Fibroblast of skin of left quadriceps (primary cell): ENCODE data around the gene SLF1.

ENCODE experiments used
- DNase-seq, 2 experiments: peaks; one replicate each; pipeline ENCODE4 v3.0.0-alpha.2; 2013; ENCODE audit warnings: low read depth in 2 of 2

SLF1 gene

DNA sequence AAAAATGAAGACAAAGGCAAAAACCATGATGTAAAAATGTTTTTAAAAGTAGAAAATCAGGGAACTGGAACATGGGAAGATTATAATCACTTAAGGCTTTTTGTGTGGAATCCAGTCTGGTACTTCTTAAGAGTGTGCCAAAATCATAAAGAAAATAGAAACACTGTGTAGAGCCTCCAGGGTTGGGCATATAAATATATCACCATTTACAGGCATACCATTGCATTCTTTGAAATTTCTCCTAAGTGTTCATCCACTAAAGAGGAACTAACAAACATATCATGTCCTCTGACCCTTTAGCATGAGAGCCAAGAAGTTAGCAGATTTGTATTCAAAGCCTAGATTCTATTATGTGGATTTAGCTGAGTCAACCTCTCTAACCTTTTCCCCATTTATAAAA lies 93.3 kb downstream of the SLF1 start:
- DNase-seq: no peak

DNA sequence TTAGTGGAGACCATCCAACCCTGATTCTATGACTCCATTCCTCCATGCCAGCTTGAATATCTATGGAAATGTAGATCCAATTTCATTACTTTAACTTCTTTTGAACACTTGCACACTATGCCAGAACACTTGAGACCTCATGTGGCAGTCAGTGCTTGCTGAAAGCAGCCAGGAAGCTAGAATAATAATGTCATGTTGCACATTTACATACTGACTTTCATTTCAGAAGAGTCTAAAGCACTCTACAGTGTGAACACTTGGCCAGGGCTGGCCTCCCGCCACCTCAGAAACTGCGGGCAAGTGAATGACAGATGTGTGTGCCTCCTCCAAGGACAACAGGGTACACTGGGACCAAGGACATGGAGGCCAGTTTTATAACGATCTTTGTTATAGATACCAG lies 97.3 kb downstream of the SLF1 start:
- DNase-seq: no peak

DNA sequence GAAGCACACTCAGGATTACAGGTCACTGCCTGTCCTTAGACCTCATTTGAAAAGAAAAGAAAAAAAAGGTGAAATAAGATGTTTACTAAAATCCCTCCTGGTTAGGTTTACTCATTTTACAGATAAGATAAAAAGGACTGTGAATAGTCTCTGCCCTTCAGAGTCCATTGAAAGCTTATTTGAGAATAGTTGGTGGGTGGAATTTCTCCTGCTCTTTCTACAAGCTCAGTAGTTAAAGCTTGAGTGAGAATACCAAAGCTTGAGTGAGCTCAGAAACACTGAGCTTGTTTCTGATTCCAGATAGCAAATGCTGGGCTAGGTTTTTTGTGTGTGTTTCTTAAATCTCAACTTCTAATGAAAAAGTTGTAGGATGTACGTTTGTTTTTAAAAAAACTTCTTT lies 106.7 kb downstream of the SLF1 start:
- DNase-seq: no peak

DNA sequence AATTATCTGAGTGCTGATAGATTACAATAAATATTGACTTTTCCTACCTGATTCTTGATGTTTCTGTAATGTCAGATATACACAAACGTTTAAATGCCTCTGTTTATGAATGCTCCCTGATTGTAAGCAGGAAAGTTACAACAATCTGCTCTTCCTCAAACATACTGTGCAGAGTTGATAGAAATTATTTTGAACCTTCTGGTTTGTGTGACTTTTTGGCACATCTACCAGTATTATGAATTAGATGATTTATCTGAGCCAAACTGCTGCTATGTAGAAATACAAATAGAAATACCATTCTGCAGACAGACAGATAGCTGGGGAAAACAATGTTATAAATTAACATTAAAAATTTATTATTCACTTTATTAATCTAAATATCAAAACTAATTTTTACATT lies 113.0 kb downstream of the SLF1 start:
- DNase-seq: no peak

DNA sequence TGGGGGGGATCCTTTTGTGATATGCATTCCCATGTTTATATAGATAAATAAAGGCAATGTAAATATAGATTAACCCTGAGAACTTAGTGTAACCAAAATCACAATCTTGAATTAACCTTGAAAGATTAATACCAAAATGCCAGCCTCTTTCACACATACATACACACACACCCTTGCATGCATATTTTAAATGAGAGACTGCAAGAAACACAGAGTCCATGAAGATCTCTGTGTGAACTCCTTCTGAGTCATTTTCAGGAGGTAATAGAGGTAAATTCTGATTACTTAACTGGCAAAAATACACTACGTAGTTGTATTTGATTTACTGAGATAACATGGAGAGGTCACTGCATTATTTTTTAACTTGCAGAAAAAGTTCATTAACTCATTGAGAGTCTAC lies 118.0 kb downstream of the SLF1 start:
- no peak for DNase-seq

- DNase-seq: no peak
These were observed 121.8 kb downstream of the SLF1 start for GRCh38 chr5:94740286-94740685.

DNA sequence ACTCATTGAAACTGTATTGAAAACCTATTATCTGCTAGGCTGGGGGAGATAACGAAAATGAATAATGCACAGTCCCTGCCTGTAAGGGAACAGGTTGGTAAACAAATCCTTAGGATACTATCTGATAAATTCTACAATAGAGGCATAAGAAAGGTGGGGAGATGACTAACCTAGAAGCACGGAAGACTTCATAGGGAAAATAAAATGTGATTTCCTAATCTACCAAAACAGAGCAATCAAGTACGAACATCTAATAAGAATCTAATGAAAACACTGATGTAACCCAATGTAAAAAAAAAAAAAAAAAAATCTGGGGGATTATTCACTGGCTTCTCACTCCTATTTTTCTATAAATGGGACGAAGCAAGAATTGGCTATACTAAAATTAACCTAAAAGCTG lies 124.4 kb downstream of the SLF1 start:
- DNase-seq: no peak

DNA sequence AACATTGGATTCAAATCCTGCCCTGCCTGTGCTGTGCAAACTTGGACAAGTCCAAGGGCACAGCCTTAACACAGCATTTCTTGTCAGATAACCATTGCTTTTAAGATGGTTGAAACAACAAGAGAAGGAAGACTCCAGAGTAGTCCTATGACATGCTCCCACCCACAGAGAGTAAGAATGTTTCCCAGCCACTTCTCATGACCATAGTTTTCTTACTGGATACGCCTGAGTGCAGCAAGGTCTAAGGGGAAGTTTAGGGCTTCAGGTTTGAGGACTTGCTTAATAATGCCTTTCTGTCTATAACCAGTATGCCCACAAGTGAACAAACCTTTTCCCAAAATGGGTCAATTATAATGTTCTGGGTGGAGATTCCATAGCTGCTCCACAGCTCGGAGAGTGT lies 126.4 kb downstream of the SLF1 start:
- no peak for DNase-seq

DNA sequence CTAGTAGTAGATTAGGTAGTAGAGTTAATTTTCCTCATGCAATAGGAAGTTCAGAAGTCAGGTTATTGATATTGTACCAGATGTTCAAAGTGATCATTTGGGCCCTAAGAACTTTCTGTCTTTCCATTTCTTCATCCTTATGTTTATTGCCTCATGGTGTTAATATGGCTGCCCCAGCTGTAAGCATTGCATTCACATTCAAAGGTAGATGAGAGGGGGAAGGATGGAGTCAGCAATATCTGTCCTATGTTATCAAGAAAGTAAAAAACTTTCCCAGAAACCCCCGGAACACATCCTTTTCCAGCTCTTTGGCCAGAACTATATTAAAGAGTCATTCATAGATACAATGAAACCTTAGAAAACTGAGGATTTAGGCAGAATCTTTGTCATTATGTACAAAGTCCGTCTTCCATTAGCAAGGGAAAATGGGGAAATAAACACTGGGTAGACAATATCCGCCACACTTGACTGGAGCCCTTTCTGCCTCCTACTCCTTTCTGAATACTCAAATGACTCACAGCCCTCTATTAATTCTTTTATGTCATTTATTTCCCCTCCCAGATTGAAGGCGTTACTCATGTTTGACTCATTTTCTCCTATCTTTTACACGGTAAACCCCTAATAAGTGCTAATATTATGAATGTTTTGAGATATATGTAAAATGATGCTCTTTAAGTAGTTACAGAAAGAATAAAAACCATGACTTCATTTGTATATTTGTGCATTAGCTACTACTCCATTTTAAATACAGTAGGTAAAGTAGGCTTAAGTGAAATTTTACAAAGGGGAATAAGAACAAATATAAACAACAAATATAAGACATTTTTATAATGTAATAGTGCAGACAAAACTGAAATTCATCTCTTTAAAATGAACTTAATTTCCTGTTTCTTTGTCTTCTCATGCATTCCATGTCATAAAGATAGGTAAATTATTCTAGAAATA lies 127.6 kb downstream of the SLF1 start:
- no peak for DNase-seq

DNA sequence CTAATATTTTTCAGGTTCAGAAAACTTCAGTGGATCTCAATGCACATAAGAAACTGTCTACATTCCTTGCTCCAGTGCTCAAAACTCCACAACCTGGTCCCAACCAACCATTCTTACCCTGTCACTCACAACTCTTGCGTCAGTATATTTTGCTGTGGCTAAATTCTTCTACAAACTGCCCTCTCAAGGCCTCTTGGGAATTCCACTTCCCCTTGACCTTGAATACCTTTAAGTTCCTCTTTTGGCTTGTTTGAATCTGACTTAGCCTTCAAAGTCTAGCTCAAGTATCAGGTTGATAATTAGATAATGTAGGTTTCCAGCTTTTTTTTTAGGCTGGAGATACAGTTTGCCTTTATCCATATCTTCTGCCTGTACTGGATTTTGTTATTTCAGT lies 128.3 kb downstream of the SLF1 start:
- no peak for DNase-seq
